B cell (primary cell): ENCODE results near the gene PNCK. TPM values are rescaled to one million over a fixed set of nuclear protein-coding genes. Genes with fewer than 3 reads are reported as not detected.
"Not testable (repeated sequence)": the region's sequence is repeated elsewhere in the genome, so short reads cannot be mapped to it uniquely, and the experiment has no call there.

Source experiments
- ATAC-seq: fragments of 200-7000 bp; cut with Tn5 transposase; one replicate; pipeline ENCODE4 v1.10.0; 2021; ENCODE audit warnings: low read depth, mild to moderate bottlenecking, moderate number of reproducible peaks, moderate library complexity
- CTCF ChIA-PET: fragments of 350-600 bp; sonication (Branson Sonifier 250); formaldehyde crosslinking; loops from one replicate; lab custom pipeline; 2021; ENCODE audit warnings: antibody characterized with exemption, inconsistent platforms; lab: Charles Lee
- POLR2A ChIA-PET: fragments of 350-600 bp; sonication (Branson Sonifier 250); formaldehyde crosslinking; loops from one replicate; lab custom pipeline; 2021; ENCODE audit warnings: antibody characterized with exemption; lab: Charles Lee
- DNase-seq: peaks from one replicate; pipeline ENCODE4 v3.0.0; 2013
- H2AFZ ChIP-seq: 2 replicates; pipeline ENCODE4 v1.6.1; 2012; ENCODE audit warnings: mild to moderate bottlenecking, low read depth, low read length; ENCODE audit not compliant: insufficient read depth, poor library complexity, severe bottlenecking
- H3K27ac ChIP-seq, 2 donors: 1 replicate in 1 of 2; 2 replicates in 1 of 2; pipeline ENCODE4 v1.5.1; 2012 to 2013; ENCODE audit warnings: low read length in 2 of 2, mild to moderate bottlenecking in 2 of 2, moderate library complexity in 1 of 2
- H3K27me3 ChIP-seq, 4 experiments: fragments of 200-600 bp in 1 of 4; sonication (generic) in 1 of 4; replicated peaks in 1 of 4; 1 replicate in 2 of 4; 2 replicates in 2 of 4; pipeline versions ENCODE4 v1.6.1 to v1.7.0; 2013 to 2016; ENCODE audit warnings: low read length in 3 of 4, mild to moderate bottlenecking in 2 of 4, mixed read lengths in 1 of 4, moderate library complexity in 1 of 4; ENCODE audit not compliant: insufficient read depth in 4 of 4, control insufficient read depth in 3 of 4; ENCODE audit errors: control extremely low read depth in 1 of 4
- H3K36me3 ChIP-seq, 2 experiments: replicated peaks in 1 of 2; 1 replicate in 1 of 2; 2 replicates in 1 of 2; pipeline versions ENCODE4 v1.6.1 to v1.7.1; 2013; ENCODE audit warnings: low read length in 1 of 2; ENCODE audit not compliant: insufficient read depth in 2 of 2, control insufficient read depth in 1 of 2; ENCODE audit errors: control extremely low read depth in 1 of 2, extremely low read depth in 1 of 2
- H3K4me1 ChIP-seq, 2 donors: fragments of 200-600 bp in 1 of 2; sonication (generic) in 1 of 2; 1 replicate in 1 of 2; 2 replicates in 1 of 2; pipeline versions ENCODE4 v1.5.1 to v1.6.1; 2013 to 2017; ENCODE audit warnings: low read length in 2 of 2; ENCODE audit not compliant: control insufficient read depth in 2 of 2, insufficient read depth in 2 of 2
- H3K4me2 ChIP-seq: replicated peaks from 2 replicates; pipeline ENCODE3; 2012; ENCODE audit warnings: mild to moderate bottlenecking, low read depth, low read length; ENCODE audit not compliant: poor library complexity, severe bottlenecking
- H3K4me3 ChIP-seq, 5 experiments: fragments of 200-600 bp in 1 of 5; sonication (generic) in 1 of 5; 1 replicate in 3 of 5; 2 replicates in 2 of 5; pipeline versions ENCODE4 v1.5.1 to v1.7.0; 2011 to 2016; ENCODE audit warnings: low read length in 4 of 5, mild to moderate bottlenecking in 4 of 5, low read depth in 2 of 5, control low read depth in 1 of 5, moderate library complexity in 1 of 5; ENCODE audit not compliant: insufficient read depth in 1 of 5; ENCODE audit errors: control extremely low read depth in 1 of 5, extremely low read depth in 1 of 5
- H3K79me2 ChIP-seq: fragments of 200-600 bp; sonication (generic); one replicate; pipeline ENCODE4 v1.6.0; 2016; ENCODE audit warnings: low read length; ENCODE audit not compliant: control insufficient read depth, insufficient read depth
- H3K9ac ChIP-seq: fragments of 200-600 bp; sonication (generic); 2 replicates; pipeline ENCODE4 v1.6.1; 2017; ENCODE audit warnings: mild to moderate bottlenecking, low read length, moderate library complexity
- H3K9me3 ChIP-seq, 3 donors: one replicate each; pipeline versions ENCODE4 v1.6.1 to v1.7.1; 2013; ENCODE audit warnings: low read length in 2 of 3; ENCODE audit not compliant: control insufficient read depth in 2 of 3, insufficient read depth in 1 of 3; ENCODE audit errors: control extremely low read depth in 1 of 3
- H4K20me1 ChIP-seq: 2 replicates; pipeline ENCODE4 v1.6.0; 2012; ENCODE audit warnings: mild to moderate bottlenecking, low read length; ENCODE audit not compliant: insufficient read depth, control insufficient read depth, poor library complexity, severe bottlenecking
- H3K27ac Mint-ChIP-seq: one replicate; pipeline ENCODE4 v1.8.0; 2021; ENCODE audit warnings: mixed read lengths
- H3K27me3 Mint-ChIP-seq: one replicate; pipeline ENCODE4 v1.8.0; 2021; ENCODE audit warnings: mixed read lengths
- H3K4me1 Mint-ChIP-seq: one replicate; pipeline ENCODE4 v1.8.0; 2021; ENCODE audit warnings: mixed read lengths
- H3K4me3 Mint-ChIP-seq: one replicate; pipeline ENCODE4 v1.8.0; 2021; ENCODE audit warnings: mixed read lengths
- H3K9me3 Mint-ChIP-seq: one replicate; pipeline ENCODE4 v1.8.0; 2022; ENCODE audit warnings: mixed read lengths; ENCODE audit not compliant: insufficient read depth
- CTCF ChIP-seq: fragments of 200-600 bp; IDR thresholded peaks from one replicate; pipeline ENCODE4 v1.8.0; 2022; ENCODE audit warnings: antibody characterized with exemption, mild to moderate bottlenecking
- EZH2 ChIP-seq: IDR thresholded peaks from 2 replicates; pipeline ENCODE4 v1.6.1; 2012; ENCODE audit warnings: borderline replicate concordance, low read depth, mild to moderate bottlenecking, moderate library complexity, low read length; ENCODE audit not compliant: insufficient read depth, poor library complexity, severe bottlenecking
- WGBS: methylation state at CpG from one replicate; pipeline ENCODE4 v1.1.5; 2013; ENCODE audit warnings: missing lambda C conversion rate; ENCODE audit not compliant: insufficient coverage; 5-methylcytosine and 5-hydroxymethylcytosine counted together
- intact Hi-C: fragments of 100-400 bp; cut with micrococcal nuclease; formaldehyde crosslinking; loops from one replicate; pipeline ENCODE4 v1.10.0; 2022
- polyA plus RNA-seq: library from polyadenylated mRNA; depleted of rRNA; stranded (reverse); fragments of >200 nt; gene quantifications from 2 replicates; pipeline ENCODE4 v1.2.3, GENCODE V29; 2012
- total RNA-seq, 2 donors: library from RNA; stranded (reverse); fragments of 120-200 nt in 1 of 2; gene quantifications; 1 replicate in 1 of 2; 2 replicates in 1 of 2; pipeline versions ENCODE4 v1.2.3 to v1.2.4, GENCODE V29; 2013 to 2022

PNCK gene
- total and polyA plus RNA-seq, 2 donors (not counting 1 experiment from before 2014, with no cell fraction given) = 0.99 TPM; not detected in 1

GRCh38 chrX:153700967-153701366 is 27.4 kb upstream of the PNCK start:
- intact Hi-C loops = no loop called here
- H3K79me2 ChIP-seq = no peaks in the 10 kb centered on the region

GRCh38 chrX:153700376-153700945 is 26.8 kb upstream of the PNCK start:
- H3K27ac ChIP-seq = no peak overlapping the region
- ATAC-seq (no peak), DNase-seq (no peak)
- H2AFZ ChIP-seq = no peak overlapping the region
- POLR2A ChIA-PET = no interaction called here
- intact Hi-C loops = no loop called here
- no peak overlapping the region for H3K4me2 ChIP-seq
- H3K36me3 ChIP-seq = peaks cover 0 to 16% of the 10 kb centered on the region in 2 experiments
- Mint-ChIP-seq H3K4me3 (no peak overlapping the region), H3K9me3 (no peaks in the 10 kb centered on the region), H3K27ac (no peak overlapping the region), H3K27me3 (no peaks in the 10 kb centered on the region), H3K4me1 (no peaks in the 10 kb centered on the region)
- 89% methylated on average over 5 of the region's 15 CpGs for WGBS
- H3K9ac ChIP-seq = no peak overlapping the region
- no peaks in the 10 kb centered on the region for H3K9me3 ChIP-seq
- H4K20me1 ChIP-seq = peaks cover 19% of the 10 kb centered on the region
- CTCF ChIA-PET = no interaction called here
- no peaks in the 10 kb centered on the region for H3K79me2 ChIP-seq
- TF ChIP-seq EZH2 = no peak
- no peak for TF ChIP-seq CTCF
- H3K4me3 ChIP-seq = no peak overlapping the region
- H3K27me3 ChIP-seq = no peaks in the 10 kb centered on the region
- no peaks in the 10 kb centered on the region for H3K4me1 ChIP-seq

More at GRCh38 chrX:153700967-153701366, 27.4 kb upstream of the PNCK start:
- Mint-ChIP-seq H3K27me3 (no peaks in the 10 kb centered on the region), H3K4me1 (no peaks in the 10 kb centered on the region), H3K9me3 (no peaks in the 10 kb centered on the region), H3K4me3 (no peak overlapping the region), H3K27ac (no peak overlapping the region)
- Histone ChIP-seq H2AFZ (no peak overlapping the region), H3K9ac (no peak overlapping the region), H3K9me3 (no peaks in the 10 kb centered on the region), H3K4me1 (no peaks in the 10 kb centered on the region), H3K27me3 (no peaks in the 10 kb centered on the region), H3K4me2 (no peak overlapping the region), H4K20me1 (peaks cover 22% of the 10 kb centered on the region), H3K4me3 (no peak overlapping the region), H3K36me3 (peaks cover 0 to 16% of the 10 kb centered on the region in 2 experiments), H3K27ac (no peak overlapping the region)
- no peak for ATAC-seq
- WGBS = 100% methylated on average over 1 of the region's 6 CpGs
- POLR2A ChIA-PET = no interaction called here
- no peak for DNase-seq
- no peak for TF ChIP-seq EZH2
- no peak for TF ChIP-seq CTCF
- CTCF ChIA-PET = no interaction called here

DNA sequence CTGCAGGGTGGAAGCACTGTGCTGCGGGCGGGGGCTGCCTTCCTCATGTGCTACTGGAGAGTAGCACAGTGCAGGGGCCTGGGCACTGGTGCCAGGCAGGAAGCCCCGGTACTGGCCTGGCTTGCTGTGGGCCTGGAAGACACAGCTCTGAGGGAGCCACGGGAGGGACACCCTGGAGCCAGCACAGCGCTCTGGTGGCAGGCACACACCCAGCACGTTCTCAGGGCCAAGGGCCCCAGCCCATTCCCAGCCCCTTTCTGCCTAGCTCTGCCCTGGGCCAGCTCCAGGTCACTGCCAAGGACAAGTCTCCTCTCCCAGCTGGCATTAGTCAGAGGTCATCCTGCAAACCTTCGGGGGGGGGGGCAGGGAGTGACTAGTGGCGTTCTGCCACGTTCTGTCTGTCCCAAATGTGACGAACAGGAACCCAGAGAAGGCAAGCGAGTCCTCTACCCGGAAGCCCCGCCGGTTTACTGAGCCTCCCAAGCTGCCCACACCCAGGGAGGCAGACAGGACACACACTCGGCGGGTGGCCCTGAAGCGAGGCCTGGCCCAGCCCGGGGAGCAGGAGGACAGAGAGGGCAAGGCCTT is 26.3 kb upstream of the PNCK start:
- H3K27me3 Mint-ChIP-seq, ATAC-seq, H3K9ac ChIP-seq, H2AFZ ChIP-seq, H3K27ac Mint-ChIP-seq, H3K9me3 Mint-ChIP-seq, H3K4me1 Mint-ChIP-seq, H3K4me2 ChIP-seq, CTCF ChIA-PET, H3K4me3 ChIP-seq, H3K79me2 ChIP-seq, DNase-seq, H3K4me1 ChIP-seq, H3K27ac ChIP-seq, intact Hi-C loops, H3K27me3 ChIP-seq, H3K4me3 Mint-ChIP-seq, H3K9me3 ChIP-seq: not testable (repeated sequence)
- 98% methylated on average over 13 of the region's 18 CpGs for WGBS
- H3K36me3 ChIP-seq = peaks cover 0 to 16% of the 10 kb centered on the region in 2 experiments
- H4K20me1 ChIP-seq = peaks cover 14% of the 10 kb centered on the region
- POLR2A ChIA-PET = interaction anchor here (0.6 kb wide), 1 partner anchor 45 kb away, joined by 3 read pairs; no protein-coding TSS in a partner anchor
